ENCODE data around the gene TMEM59. TPM values are rescaled to one million over a fixed set of nuclear protein-coding genes. Genes with fewer than 3 reads are reported as not detected.

Gene TMEM59
- total RNA-seq, 1 experiment from 2014 or later: 121 TPM

- TF ChIP-seq, protein P1, sequence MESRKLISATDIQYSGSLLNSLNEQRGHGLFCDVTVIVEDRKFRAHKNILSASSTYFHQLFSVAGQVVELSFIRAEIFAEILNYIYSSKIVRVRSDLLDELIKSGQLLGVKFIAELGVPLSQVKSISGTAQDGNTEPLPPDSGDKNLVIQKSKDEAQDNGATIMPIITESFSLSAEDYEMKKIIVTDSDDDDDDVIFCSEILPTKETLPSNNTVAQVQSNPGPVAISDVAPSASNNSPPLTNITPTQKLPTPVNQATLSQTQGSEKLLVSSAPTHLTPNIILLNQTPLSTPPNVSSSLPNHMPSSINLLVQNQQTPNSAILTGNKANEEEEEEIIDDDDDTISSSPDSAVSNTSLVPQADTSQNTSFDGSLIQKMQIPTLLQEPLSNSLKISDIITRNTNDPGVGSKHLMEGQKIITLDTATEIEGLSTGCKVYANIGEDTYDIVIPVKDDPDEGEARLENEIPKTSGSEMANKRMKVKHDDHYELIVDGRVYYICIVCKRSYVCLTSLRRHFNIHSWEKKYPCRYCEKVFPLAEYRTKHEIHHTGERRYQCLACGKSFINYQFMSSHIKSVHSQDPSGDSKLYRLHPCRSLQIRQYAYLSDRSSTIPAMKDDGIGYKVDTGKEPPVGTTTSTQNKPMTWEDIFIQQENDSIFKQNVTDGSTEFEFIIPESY (IDR thresholded peaks at IDR 0.05; ENCODE audit: extremely low read depth, insufficient replicate concordance, low read length): peak; percentile 84
- no peak for TF ChIP-seq EZH2phosphoT487 (IDR thresholded peaks at IDR 0.05; ENCODE audit: borderline replicate concordance)
- TF ChIP-seq EZH2 (IDR thresholded peaks at IDR 0.05): no peak
- TF ChIP-seq ZFX (IDR thresholded peaks at IDR 0.05): no peak
- TF ChIP-seq SP1 (IDR thresholded peaks at IDR 0.05; ENCODE audit: low read depth): peak; percentile 80
- no peak for TF ChIP-seq JUND (IDR thresholded peaks at IDR 0.05)
- peak; percentile 59; the same call in 1 of the 2 replicates for TF ChIP-seq EGR1 (IDR thresholded peaks at IDR 0.05; ENCODE audit: low read depth)
- TF ChIP-seq POLR2AphosphoS5 (IDR thresholded peaks at IDR 0.05; ENCODE audit: low read depth, low read length): peak; percentile 70
- peak; percentile 91 for TF ChIP-seq ELF1 (IDR thresholded peaks at IDR 0.05; ENCODE audit: borderline replicate concordance, low read depth)
These were observed at the start of gene TMEM59, which contains the start of gene TCEANC2 (continued) for GRCh38 chr1:54052934-54053744.

GRCh38 chr1:54100500-54100899 is 47.5 kb upstream of the TMEM59 start:
- Histone ChIP-seq H3K36me3 (ENCODE audit: control insufficient read depth in 1 of 2, insufficient read depth in 2 of 2, low read length in 2 of 2) (no peaks in the 10 kb centered on the region; a peak in 1 of 4 replicates), H3K4me2 (ENCODE audit: low read length) (no peak overlapping the region), H3K4me1 (ENCODE audit: control insufficient read depth in 1 of 2, insufficient read depth in 2 of 2, low read length in 2 of 2) (no peaks in the 10 kb centered on the region), H3K9me3 (ENCODE audit: control insufficient read depth in 1 of 2, insufficient read depth in 1 of 2, low read depth in 1 of 2, low read length in 2 of 2) (no peaks in the 10 kb centered on the region), H3K27me3 (ENCODE audit: insufficient read depth, low read length) (no peaks in the 10 kb centered on the region), H3K79me2 (ENCODE audit: insufficient read depth, low read length) (no peaks in the 10 kb centered on the region), H4K20me1 (ENCODE audit: insufficient read depth) (no peaks in the 10 kb centered on the region), H3K9me2 (ENCODE audit: insufficient read depth) (no peaks in the 10 kb centered on the region; the same call in 1 of the 2 replicates), H3K27ac (ENCODE audit: low read depth, low read length) (no peak overlapping the region), H3K4me3 (replicated peaks in 1 of 2; ENCODE audit: low read depth in 1 of 2, low read length in 2 of 2) (no peak overlapping the region), H2AFZ (ENCODE audit: low read depth, low read length, poor library complexity, severe bottlenecking) (no peak overlapping the region), H3K9ac (ENCODE audit: low read length) (no peak overlapping the region)
- TF ChIP-seq SRF (IDR thresholded peaks at IDR 0.05; ENCODE audit: low read depth) (no peak), TCF7L2 (IDR thresholded peaks at IDR 0.05; ENCODE audit: borderline replicate concordance, extremely low read depth, insufficient read depth, insufficient read length) (no peak), ZNF274 (IDR thresholded peaks at IDR 0.05; ENCODE audit: low read depth, low read length) (no peak), JUND (IDR thresholded peaks at IDR 0.05) (no peak), SIN3A (IDR thresholded peaks at IDR 0.05; ENCODE audit: low read depth) (no peak), YY1 (IDR thresholded peaks at IDR 0.05; ENCODE audit: extremely low read depth, insufficient replicate concordance, low read depth, low read length) (no peak), EZH2 (IDR thresholded peaks at IDR 0.05) (no peak), CEBPB (IDR thresholded peaks at IDR 0.05; ENCODE audit: low read depth) (no peak), CBX3 (IDR thresholded peaks at IDR 0.05; ENCODE audit: low read depth) (no peak), ELF1 (IDR thresholded peaks at IDR 0.05; ENCODE audit: borderline replicate concordance, low read depth) (no peak), EGR1 (IDR thresholded peaks at IDR 0.05; ENCODE audit: low read depth) (no peak), RAD21 (IDR thresholded peaks at IDR 0.05; ENCODE audit: low read depth) (no peak), FOSL1 (IDR thresholded peaks at IDR 0.05; ENCODE audit: low read depth) (no peak)
- TF ChIP-seq, protein P1 (IDR thresholded peaks at IDR 0.05; ENCODE audit: extremely low read depth, insufficient replicate concordance, low read length): no peak
- ChIA-PET CTCF (no interaction called here), RAD21 (ENCODE audit: low non-redundant PET in 1 of 2, low total read pairs in 2 of 2, uncharacterized antibody in 2 of 2, unreplicated experiment in 2 of 2) (no interaction called here), POLR2A (no interaction called here)
- BruUV-seq (replicated peaks): no TSS peak
- DNase-seq (ENCODE audit: low read depth, low spot score) (no peak), ATAC-seq (no peak)
- intact Hi-C loops (cut with micrococcal nuclease): no loop called here
